ENCODE data around the gene PSMG4.
"Not testable (repeated sequence)": the region's sequence is repeated elsewhere in the genome, so short reads cannot be mapped to it uniquely, and the experiment has no call there.

The PSMG4 gene

GRCh38 chr6:3230900-3231246 is 27.9 kb upstream of the PSMG4 start:
- peak in 1 of 2 experiments; percentile 73 for DNase-seq

DNA sequence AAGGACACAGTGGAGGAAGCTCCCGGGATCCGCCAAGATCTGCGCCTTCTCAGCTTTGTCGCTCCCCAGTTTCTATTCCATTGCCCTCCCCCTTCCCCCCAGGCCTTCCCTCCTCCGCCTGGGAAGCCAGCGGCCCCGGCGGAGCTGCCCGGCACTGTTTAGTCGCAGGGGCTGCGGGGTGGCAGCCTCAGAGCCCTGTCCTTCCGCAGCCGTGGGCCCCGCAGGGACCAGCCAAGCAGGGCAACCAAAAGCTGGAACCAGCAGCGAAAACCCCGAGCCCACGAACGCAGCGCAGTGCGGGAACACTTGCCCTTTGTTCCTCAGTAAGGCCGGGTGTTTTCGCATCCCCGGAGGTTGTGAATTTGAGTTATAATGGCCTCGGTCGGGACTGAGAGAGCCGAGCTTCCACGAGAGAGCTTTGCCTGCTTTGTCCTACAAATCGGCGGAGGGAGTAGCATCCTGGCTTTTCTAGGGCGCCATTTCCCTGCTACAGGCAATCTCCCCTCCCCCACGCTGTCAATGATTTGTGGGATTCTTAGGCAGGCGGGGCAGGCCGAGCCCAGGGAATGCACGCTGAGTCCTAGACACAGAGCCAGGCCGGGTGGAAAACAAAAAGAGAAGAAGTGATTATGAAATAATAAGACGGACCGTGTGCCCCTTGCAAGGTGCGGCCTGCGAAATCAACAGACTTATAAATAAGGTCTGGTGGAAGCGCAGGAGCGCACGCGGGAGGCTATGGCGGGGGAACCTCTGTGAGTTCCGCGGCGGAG is 27.3 kb upstream of the PSMG4 start:
- DNase-seq = peak in 1 of 2 experiments; percentile 54

DNA sequence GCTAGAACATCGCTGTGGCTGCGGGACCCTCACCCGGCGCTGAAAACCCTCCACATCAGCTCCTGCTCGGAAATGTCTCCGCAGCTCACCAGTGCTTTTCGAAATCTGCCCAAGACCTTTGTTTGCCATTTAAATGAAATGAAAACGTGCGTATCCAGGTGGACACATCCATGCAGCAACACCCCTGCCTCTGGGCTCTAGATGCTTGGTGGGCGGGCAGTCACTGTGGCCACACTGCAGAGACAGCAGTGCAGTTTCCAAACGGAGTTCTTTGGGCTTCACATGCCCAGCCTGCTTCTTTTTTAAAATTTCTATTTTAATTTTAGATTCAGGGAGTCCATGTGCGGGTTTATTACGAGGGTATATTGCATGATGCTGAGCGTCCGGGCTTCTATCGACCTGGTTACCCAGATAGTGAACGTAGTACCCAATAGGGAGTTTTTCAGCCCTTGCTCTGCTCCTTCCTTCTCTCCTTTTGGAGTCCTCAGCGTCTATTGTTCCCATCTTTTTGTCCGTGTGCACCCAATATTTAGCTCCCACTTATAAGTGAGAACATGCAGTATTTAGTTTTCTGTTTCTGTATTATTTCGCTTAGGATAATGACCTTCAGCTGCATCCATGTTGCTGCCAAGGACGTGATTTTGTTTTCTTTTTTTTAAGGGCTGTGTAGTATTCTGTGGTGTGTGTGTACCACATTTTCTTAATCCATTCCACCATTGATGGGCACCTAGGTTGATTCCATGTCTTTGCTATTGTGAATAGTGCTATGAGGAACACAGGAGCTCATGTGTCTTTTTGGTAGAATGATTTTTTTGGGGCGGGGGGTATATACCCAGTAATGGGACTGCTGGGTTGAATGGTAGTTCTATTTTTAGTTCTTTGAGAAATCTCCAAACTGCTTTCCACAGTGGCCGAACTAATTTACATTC is 26.5 kb upstream of the PSMG4 start:
- no peak for DNase-seq

DNA sequence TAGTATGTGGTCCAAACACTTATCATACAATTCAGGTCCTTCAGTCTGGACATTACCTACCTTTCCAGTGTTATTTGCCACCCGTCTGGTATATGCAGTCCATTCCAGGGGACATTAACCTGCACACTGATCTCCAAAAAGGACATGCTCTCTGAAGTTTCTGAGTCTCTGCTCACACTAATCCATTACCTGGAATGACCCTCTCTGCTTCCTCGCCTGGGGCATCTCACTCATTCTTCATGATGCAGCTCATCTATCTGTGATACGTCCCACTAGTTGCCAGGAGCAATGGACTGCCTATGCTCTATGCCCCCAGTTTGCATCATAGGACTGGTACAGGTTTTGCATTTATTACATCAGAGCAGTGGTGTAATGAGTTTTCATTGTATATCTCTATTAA is 25.4 kb upstream of the PSMG4 start:
- no peak for DNase-seq

DNA sequence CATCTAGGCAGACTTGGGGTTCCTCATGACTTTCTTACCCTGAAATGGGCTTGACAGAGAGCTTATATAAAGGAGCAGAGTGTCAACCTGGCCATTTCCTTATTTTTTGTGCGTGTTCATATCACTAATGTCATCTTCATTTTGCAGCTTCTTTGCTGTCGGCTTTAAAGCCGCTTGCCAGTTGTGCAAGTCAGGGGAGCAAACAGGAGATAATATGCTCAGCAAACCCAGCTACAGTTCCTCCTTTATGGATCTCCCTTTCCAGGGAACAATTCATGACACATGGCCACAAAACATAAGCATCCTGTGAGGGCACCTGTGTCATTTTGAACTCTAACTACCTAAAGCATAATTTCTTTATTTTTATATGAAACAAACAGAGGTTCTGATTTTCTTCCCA is 24.8 kb upstream of the PSMG4 start:
- DNase-seq = no peak

DNA sequence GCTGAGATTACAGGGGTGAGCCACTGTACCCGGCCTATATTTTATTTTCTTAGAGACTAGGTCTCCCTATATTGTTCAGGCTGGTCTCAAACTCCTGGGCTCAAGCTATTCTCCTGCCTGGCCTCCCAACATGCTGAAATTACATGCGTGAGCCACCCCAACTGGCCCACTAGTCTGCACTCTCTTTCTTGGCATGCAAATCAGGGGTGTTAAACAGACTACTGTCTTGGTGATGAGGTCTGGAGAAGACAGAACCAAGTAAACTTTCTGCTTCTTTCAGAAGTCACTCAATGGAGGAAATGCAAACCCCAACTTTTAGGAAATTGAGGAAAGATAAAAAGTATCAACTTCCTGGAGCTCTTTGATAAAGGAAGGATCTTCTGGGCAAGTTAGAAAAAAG is 23.3 kb upstream of the PSMG4 start:
- no peak for DNase-seq

- DNase-seq = no peak
Observed at GRCh38 chr6:3236005-3236404, 22.7 kb upstream of the PSMG4 start.

DNA sequence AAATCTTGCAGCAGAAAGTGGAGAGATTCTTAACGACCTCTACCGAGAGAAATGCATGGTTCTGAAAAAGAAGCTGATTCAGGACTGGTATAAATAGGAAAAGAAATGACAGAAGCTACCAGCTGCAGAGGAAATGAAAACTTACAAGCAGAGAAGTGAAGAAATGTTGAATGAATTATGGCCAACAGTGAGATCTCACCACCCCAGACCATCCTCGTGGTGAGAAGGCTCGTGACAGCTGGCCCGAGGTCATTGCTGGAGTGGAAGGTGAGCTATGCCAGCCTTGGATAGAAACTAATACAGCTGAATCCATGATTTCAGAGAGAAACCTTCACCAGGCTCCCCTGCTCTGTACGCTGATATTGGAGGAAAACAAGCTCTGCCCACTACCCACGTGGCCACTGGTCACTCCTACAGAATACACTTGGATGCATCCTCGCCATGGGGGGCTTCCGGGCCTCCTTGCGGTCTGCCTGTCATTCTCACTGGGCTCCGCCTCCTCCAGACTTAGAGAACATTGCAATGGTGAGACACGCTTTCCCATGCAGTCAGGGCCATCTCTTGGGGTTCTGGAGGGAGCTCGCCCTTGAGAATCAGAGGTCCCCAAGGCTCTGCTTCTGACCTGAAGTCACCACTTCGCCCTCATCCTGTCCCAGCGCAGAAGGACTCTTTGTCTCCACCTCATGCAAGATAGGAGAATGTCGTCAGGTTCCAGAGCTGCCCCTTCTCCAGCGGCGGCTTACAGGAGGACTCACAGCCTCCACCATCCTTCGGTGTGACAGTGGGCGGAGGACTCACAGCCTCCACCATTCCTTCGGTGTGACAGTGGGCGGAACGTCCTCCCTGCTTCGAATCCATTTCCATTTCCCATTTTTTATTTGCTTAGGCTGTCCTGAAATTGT is 20.7 kb upstream of the PSMG4 start:
- DNase-seq = no peak

DNA sequence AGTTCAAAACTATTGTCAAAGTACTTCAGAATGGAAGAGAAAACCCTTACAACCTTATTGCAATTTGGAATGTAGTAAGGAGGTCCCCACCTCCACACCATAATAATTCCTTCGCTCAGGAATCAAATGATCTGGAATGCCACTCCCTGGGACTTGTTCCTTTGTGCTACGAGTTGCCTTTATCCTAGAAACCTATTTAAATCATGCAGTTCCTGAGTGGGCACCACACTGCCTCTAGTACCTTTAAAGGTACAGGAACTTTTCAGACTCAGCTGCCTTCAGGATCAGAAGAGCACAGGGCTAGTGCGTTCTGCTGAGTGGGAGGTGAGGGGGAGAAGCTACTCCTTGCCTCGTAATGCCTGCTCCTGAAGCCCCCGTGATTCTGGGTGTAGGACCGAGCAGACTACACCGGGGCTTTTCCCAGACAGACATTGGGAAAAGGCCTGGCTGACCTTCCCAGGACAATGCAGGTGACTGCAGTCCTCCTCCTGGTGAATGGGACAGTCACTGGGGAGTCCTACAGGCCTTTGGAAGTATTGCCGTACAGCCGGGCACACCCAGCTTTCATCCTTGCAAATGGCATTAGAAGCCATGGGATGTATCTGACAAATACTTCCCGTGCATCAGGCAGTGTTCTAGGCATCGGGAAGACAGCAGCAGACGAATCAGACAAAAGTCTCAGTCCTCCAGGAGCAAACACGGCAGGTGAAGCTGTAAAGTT is 19.5 kb upstream of the PSMG4 start:
- DNase-seq = no peak

- no peak for DNase-seq
Observed at GRCh38 chr6:3240595-3240994, 18.2 kb upstream of the PSMG4 start.

GRCh38 chr6:3241745-3242144 is 17.0 kb upstream of the PSMG4 start:
- not testable (repeated sequence) for DNase-seq

DNA sequence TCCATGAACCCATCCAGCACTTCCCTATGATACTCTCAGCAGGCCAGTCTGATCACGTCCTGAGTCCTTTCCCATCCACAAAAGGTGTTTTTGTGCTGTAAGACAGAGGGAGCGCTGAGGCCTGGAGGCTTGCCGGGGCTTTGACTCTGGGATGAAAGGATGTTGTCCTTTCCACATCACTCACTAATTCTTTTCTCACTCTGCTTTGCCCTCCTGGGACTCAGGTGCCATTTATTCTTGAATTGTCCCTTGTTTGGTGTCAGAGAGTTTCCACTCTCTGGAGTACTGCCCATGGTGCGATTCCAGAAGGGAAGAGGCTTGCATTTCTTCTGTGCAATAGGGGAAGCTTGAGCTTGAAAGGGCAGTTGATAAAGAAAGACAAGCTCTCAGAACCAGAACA is 16.0 kb upstream of the PSMG4 start:
- DNase-seq = no peak

DNA sequence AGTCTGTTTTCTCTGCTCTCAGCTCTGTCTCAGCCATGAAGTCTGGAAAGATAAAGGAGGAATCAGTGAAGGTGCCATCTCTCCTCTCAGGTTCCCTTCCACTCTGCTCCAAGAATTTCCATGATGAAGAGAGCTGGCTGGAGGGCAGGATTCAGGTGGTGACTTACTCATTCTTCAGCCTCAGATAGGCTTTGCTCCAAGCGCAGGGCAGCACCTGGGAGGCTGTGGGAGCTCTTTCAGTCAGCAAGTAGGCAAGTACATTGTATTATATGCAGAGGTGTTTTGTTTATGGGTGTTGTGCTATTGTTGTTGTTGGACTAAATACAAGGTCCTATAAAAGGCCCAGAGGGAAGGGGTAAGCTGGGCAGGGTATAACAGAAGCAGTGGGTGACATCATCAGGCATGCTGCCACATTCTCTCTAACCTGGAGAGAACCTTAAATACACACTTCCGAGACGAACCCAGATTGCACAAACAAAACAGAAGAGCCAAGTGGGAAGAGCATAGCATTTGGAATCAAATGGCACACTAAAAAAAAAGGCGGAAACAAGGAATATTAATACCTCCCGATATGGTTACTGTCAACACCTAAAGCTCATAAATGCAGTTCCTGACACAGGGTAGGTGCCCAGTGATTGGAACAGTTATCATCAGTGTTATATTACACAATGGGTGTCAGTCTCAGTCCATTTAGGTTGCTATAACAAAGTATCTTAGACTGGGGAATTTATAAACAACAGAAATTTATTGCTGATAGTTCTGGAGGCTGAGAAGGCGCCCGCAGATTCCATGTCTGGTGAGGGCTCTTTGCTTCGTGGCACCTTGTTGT is 14.5 kb upstream of the PSMG4 start:
- DNase-seq = no peak

GRCh38 chr6:3244832-3245161 is 13.9 kb upstream of the PSMG4 start:
- DNase-seq = not testable (repeated sequence)

DNA sequence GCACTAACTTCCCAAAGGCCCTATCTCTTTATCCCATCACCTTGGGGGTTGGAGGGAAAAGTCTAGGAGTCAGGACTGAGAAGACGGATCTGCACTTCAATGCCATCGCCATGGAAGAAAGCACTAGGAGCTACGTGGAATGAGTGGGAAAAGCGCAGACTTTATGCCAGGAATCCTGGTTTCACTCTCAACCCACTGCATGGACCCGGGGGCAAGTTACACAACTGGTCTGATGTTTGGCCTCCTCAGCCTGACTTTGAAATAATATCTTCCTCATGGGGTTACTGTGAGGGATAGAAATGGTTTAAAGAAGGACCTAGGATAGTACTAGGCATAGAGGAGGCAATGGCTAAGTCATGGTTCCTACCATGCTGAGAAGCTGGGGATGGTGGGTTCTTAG is 13.5 kb upstream of the PSMG4 start:
- no peak for DNase-seq

GRCh38 chr6:3247255-3248146 is 11.2 kb upstream of the PSMG4 start:
- DNase-seq = peak in 1 of 2 experiments; percentile 41

DNA sequence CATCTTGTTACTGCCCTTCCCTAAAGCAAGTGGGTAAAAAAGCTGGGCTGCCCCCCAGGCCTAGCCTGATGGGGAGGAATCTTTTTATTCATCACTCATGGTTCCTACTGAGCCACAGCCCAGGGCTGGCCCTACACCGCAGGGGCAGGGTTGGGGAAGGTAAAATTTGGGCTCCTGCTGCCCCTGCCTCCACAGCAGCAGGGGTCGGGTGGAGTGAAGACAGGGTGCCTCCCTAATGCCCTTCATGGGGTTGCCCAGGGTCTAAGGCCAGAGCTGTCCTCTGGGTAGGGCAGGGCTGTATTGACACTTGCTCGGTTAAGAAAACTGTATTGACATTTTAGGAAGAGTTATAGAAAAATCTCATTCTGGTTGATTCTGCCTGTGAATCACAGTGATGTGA is 8.9 kb upstream of the PSMG4 start:
- DNase-seq = no peak

GRCh38 chr6:3250231-3250675 is 8.5 kb upstream of the PSMG4 start:
- no peak for DNase-seq

- peak; percentile 43 to 74 for DNase-seq
Observed at GRCh38 chr6:3251462-3252314, 7.1 kb upstream of the PSMG4 start.
